K562 (cell line): ENCODE data around the gene VPS35L. TPM values are rescaled to one million over a fixed set of nuclear protein-coding genes. Genes with fewer than 3 reads are reported as not detected.

Experiments used
- ATAC-seq: fragments of 200-7000 bp; cut with Tn5 transposase; 3 replicates; pipeline ENCODE4 v1.9.1; 2020; ENCODE audit warnings: moderate library complexity
- BruUV-seq: library from RNA; stranded (reverse); fragments of 400-500 nt; replicated peaks from 2 replicates; lab custom pipeline; 2021; lab: Mats Ljungman, UMichigan
- CTCF ChIA-PET: fragments of 300-600 bp; formaldehyde crosslinking; extraction: SDS; loops from one replicate; lab custom pipeline; 2021; ENCODE audit warnings: low intra/inter-chr PET ratio; lab: Yijun Ruan, JAX
- POLR2A ChIA-PET: fragments of 300-600, 350-650 bp; sonication (Branson Sonifier 250); formaldehyde crosslinking; extraction: SDS; loops from one replicate; lab custom pipeline; 2021; ENCODE audit warnings: antibody characterized with exemption, inconsistent platforms; lab: Yijun Ruan, JAX
- DNase-seq, 4 experiments: peaks; one replicate each; pipeline versions ENCODE4 v3.0.0 to v3.0.0-alpha.2; 2011 to 2018; ENCODE audit warnings: low spot score in 3 of 4, mixed read lengths in 3 of 4; ENCODE audit errors: extremely low read depth in 1 of 4
- FAIRE-seq: peaks from 2 replicates; lab custom pipeline; 2011; peaks lifted over from hg19 to GRCh38; lab: Jason Lieb, UNC
- H2AFZ ChIP-seq: 2 replicates; pipeline ENCODE4 v1.6.0; 2011; ENCODE audit warnings: low read depth, low read length, control low read depth, inconsistent platforms
- H3K27ac ChIP-seq: fragments of 200-600 bp; 3 replicates; pipeline ENCODE4 v1.8.0; 2011; ENCODE audit warnings: low read depth, mild to moderate bottlenecking, control low read depth, inconsistent platforms, low read length, moderate library complexity, mixed read lengths; ENCODE audit errors: extremely low read depth
- H3K27me3 ChIP-seq, 2 experiments: fragments of 300-600 bp in 1 of 2; 2 replicates in 1 of 2; 3 replicates in 1 of 2; pipeline versions ENCODE4 v1.6.0 to v1.8.0; 2011; ENCODE audit warnings: inconsistent platforms in 2 of 2, low read length in 2 of 2, mild to moderate bottlenecking in 1 of 2, mixed read lengths in 1 of 2, moderate library complexity in 1 of 2; ENCODE audit not compliant: control insufficient read depth in 2 of 2, insufficient read depth in 2 of 2
- H3K36me3 ChIP-seq: fragments of 300-600 bp; 3 replicates; pipeline ENCODE4 v1.8.0; 2011; ENCODE audit warnings: mild to moderate bottlenecking, low read length, inconsistent platforms; ENCODE audit not compliant: control insufficient read depth, insufficient read depth
- H3K4me1 ChIP-seq, 2 experiments: fragments of 200-600 bp in 1 of 2; replicated peaks in 1 of 2; 2 replicates in 1 of 2; 3 replicates in 1 of 2; pipeline versions ENCODE4 v1.5.1 to v1.8.0; 2011; ENCODE audit warnings: inconsistent platforms in 2 of 2, low read length in 2 of 2, mild to moderate bottlenecking in 1 of 2, mixed read lengths in 1 of 2, moderate library complexity in 1 of 2; ENCODE audit not compliant: control insufficient read depth in 2 of 2, insufficient read depth in 2 of 2
- H3K4me2 ChIP-seq: 2 replicates; pipeline ENCODE4 v1.6.1; 2011; ENCODE audit warnings: low read length, control low read depth, inconsistent platforms, mixed read lengths; ENCODE audit not compliant: insufficient read depth
- H3K4me3 ChIP-seq: fragments of 200-600 bp; sonication (generic), shearing (Covaris generic); 2 replicates; pipeline ENCODE4 v1.5.1; 2016; ENCODE audit warnings: control low read depth, inconsistent platforms
- H3K79me2 ChIP-seq: fragments of 200-600 bp; 3 replicates; pipeline ENCODE4 v1.8.0; 2011; ENCODE audit warnings: low read length, inconsistent platforms; ENCODE audit not compliant: control insufficient read depth, insufficient read depth
- H3K9ac ChIP-seq, 2 experiments: 2 replicates each; pipeline versions ENCODE4 v1.6.0 to v1.6.1; 2011; ENCODE audit warnings: low read depth in 2 of 2, low read length in 2 of 2, control low read depth in 1 of 2, inconsistent platforms in 1 of 2, mild to moderate bottlenecking in 1 of 2, mixed read lengths in 1 of 2; ENCODE audit not compliant: insufficient read depth in 1 of 2
- H3K9me1 ChIP-seq: one replicate; pipeline ENCODE4 v1.6.0; 2011; ENCODE audit warnings: inconsistent platforms, mild to moderate bottlenecking, low read length, moderate library complexity; ENCODE audit not compliant: control insufficient read depth, insufficient read depth
- H3K9me3 ChIP-seq: replicated peaks from 2 replicates; pipeline ENCODE4 v1.5.1; 2011; ENCODE audit warnings: low read depth, low read length, inconsistent platforms; ENCODE audit not compliant: control insufficient read depth, insufficient read depth
- H4K20me1 ChIP-seq: replicated peaks from 2 replicates; pipeline ENCODE4 v1.6.1; 2011; ENCODE audit warnings: low read length, inconsistent platforms, mixed read lengths; ENCODE audit not compliant: control insufficient read depth, insufficient read depth
- ELF4 ChIP-seq: fragments of 450-650 bp; formaldehyde crosslinking; IDR thresholded peaks from 2 replicates; pipeline ENCODE4 v1.4.0; 2022; ENCODE audit warnings: missing genetic modification characterization
- HMG20A ChIP-seq: fragments of 450-650 bp; formaldehyde crosslinking; conservative IDR thresholded peaks from 2 replicates; pipeline ENCODE4 v1.4.0; 2020; ENCODE audit warnings: mild to moderate bottlenecking, mixed read lengths
- OTX1 ChIP-seq: fragments of 450-650 bp; formaldehyde crosslinking; IDR thresholded peaks from 2 replicates; pipeline ENCODE4 v1.4.0; 2022; ENCODE audit warnings: mild to moderate bottlenecking
- POLR2AphosphoS2 ChIP-seq: IDR thresholded peaks from 2 replicates; pipeline ENCODE4 v1.6.1; 2012; ENCODE audit warnings: low read length, improper control_type of control experiment
- RBM39 ChIP-seq: fragments of 200-400 bp; formaldehyde crosslinking; optimal IDR thresholded peaks from 2 replicates; pipeline ENCODE3; 2018; ENCODE audit warnings: low read depth, low read length
- SOX6 ChIP-seq: fragments of 450-650 bp; IDR thresholded peaks from 2 replicates; pipeline ENCODE4 v1.6.1; 2014; ENCODE audit warnings: mild to moderate bottlenecking
- TAF1 ChIP-seq: IDR thresholded peaks from 2 replicates; pipeline ENCODE4 v1.6.1; 2011; ENCODE audit warnings: mild to moderate bottlenecking, low read length, moderate library complexity; ENCODE audit not compliant: insufficient read depth, control insufficient read depth, severe bottlenecking; ENCODE audit errors: extremely low read depth
- ZNF134 ChIP-seq: fragments of 250-450 bp; sonication (Bioruptor Pico); conservative IDR thresholded peaks from 2 replicates; pipeline ENCODE4 v1.4.0; 2020
- ZNF41 ChIP-seq: fragments of 250-450 bp; sonication (Bioruptor Pico); conservative IDR thresholded peaks from 2 replicates; pipeline ENCODE4 v1.4.0; 2020; ENCODE audit warnings: mild to moderate bottlenecking
- ZNF445 ChIP-seq: fragments of 250-450 bp; sonication (Bioruptor Pico); IDR thresholded peaks from 2 replicates; pipeline ENCODE4 v1.4.0; 2020; ENCODE audit warnings: low read depth, mild to moderate bottlenecking, moderate library complexity
- WGBS: fragments of 100-300 bp; shearing (Covaris generic); methylation state at CpG from one replicate; pipeline ENCODE4 v1.1.6; 2016; ENCODE audit warnings: low coverage, mixed read lengths; ENCODE audit not compliant: insufficient coverage; ENCODE audit errors: missing lambda C conversion rate; 5-methylcytosine and 5-hydroxymethylcytosine counted together
- in situ Hi-C: fragments of 300-500 bp; cut with MboI; formaldehyde crosslinking; loops from 4 replicates; pipeline ENCODE4 v1.15.0; 2018; ENCODE audit warnings: inconsistent platforms, mixed read lengths
- intact Hi-C: fragments of 100-400 bp; cut with micrococcal nuclease; formaldehyde crosslinking; loops from 2 replicates; pipeline ENCODE4 v1.14.2; 2022
- polyA plus RNA-seq, 8 experiments: library from polyadenylated mRNA; depleted of rRNA in 4 of 8; stranded (reverse) in 5 of 8; unstranded in 3 of 8; fragments of >200 nt; fragmentation: Nextera tagmentation in 2 of 8; fragmentation: Illumina TruSeq in 1 of 8; extraction: Ambion mirVana in 2 of 8; extraction: Trizol in 1 of 8; gene quantifications; 2 replicates each; pipeline versions ENCODE4 v1.2.1 to v1.2.3, GENCODE V29; 2011 to 2014; ENCODE audit warnings: inconsistent platforms in 1 of 8, missing spikeins in 1 of 8
- total RNA-seq, 7 experiments: library from RNA; depleted of rRNA in 6 of 7; stranded (reverse); fragments of >200 nt in 6 of 7; fragmentation: Illumina TruSeq in 2 of 7; extraction: Trizol in 2 of 7; gene quantifications; 2 replicates each; pipeline versions ENCODE4 v1.2.1 to v1.2.3, GENCODE V29; 2011 to 2021; ENCODE audit warnings: low replicate concordance in 1 of 7
- TF ChIP-seq, protein P1 (sequence below): fragments of 450-650 bp; formaldehyde crosslinking; IDR thresholded peaks from 2 replicates; pipeline ENCODE4 v1.4.0; 2020; ENCODE audit warnings: mild to moderate bottlenecking, moderate library complexity
- TF ChIP-seq, protein P2 (sequence below): fragments of 450-650 bp; IDR thresholded peaks from 2 replicates; pipeline ENCODE4 v1.7.0; 2016; ENCODE audit warnings: borderline replicate concordance

The VPS35L gene
- total and polyA plus RNA-seq, 9 of the 15 experiments (the other 6 are each of a cell fraction or from before 2014, with no cell fraction given) = 10.2 to 30.4 (median 20.1) TPM

DNA sequence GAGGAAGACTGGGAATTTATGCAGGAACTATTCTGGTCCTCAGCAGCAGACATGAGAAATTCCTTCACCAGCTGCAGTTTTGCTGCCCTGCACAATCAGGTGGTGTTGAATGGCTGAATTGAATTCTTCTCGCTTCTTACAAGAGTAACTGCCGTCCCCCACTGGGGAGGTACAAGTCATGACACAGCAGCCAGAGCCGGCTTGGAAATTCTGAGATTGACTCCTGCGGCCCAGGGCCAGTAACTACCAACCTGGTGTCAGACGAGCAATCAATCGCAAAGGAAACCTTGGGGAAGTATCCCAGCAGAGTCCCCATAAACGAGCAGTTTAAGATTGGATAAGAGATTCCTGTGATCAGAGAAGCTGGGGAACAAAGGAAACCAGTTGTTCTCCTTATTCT lies 131.8 kb downstream of the VPS35L start:
- no peaks in the 10 kb centered on the region for H3K9me1 ChIP-seq
- in situ Hi-C loops (no loop called here), intact Hi-C loops (no loop called here)
- ATAC-seq (no peak), DNase-seq (no peak), FAIRE-seq (no peak)
- H3K4me2 ChIP-seq = no peak overlapping the region
- H3K4me1 ChIP-seq = no peaks in the 10 kb centered on the region
- POLR2A ChIA-PET = interaction anchor here (0.7 kb wide), 1 partner anchor 330 kb away, joined by 4 read pairs; no protein-coding TSS in a partner anchor
- H3K9ac ChIP-seq = no peak overlapping the region
- no peaks in the 10 kb centered on the region for H3K9me3 ChIP-seq
- no peaks in the 10 kb centered on the region for H3K79me2 ChIP-seq
- H3K4me3 ChIP-seq = no peak overlapping the region
- no TSS peak for BruUV-seq
- TF ChIP-seq RBM39 (no peak), ELF4 (CRISPR knock-in tag) (no peak), TAF1 (no peak), ZNF41 (CRISPR knock-in tag) (no peak), SOX6 (no peak), POLR2AphosphoS2 (no peak), HMG20A (no peak), ZNF445 (CRISPR knock-in tag) (no peak), ZNF134 (CRISPR knock-in tag) (no peak), OTX1 (no peak)
- TF ChIP-seq, protein P1, sequence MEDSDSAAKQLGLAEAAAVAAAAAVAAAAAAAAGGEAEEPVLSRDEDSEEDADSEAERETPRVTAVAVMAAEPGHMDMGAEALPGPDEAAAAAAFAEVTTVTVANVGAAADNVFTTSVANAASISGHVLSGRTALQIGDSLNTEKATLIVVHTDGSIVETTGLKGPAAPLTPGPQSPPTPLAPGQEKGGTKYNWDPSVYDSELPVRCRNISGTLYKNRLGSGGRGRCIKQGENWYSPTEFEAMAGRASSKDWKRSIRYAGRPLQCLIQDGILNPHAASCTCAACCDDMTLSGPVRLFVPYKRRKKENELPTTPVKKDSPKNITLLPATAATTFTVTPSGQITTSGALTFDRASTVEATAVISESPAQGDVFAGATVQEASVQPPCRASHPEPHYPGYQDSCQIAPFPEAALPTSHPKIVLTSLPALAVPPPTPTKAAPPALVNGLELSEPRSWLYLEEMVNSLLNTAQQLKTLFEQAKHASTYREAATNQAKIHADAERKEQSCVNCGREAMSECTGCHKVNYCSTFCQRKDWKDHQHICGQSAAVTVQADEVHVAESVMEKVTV (CRISPR knock-in tag) = no peak
- TF ChIP-seq, protein P2, sequence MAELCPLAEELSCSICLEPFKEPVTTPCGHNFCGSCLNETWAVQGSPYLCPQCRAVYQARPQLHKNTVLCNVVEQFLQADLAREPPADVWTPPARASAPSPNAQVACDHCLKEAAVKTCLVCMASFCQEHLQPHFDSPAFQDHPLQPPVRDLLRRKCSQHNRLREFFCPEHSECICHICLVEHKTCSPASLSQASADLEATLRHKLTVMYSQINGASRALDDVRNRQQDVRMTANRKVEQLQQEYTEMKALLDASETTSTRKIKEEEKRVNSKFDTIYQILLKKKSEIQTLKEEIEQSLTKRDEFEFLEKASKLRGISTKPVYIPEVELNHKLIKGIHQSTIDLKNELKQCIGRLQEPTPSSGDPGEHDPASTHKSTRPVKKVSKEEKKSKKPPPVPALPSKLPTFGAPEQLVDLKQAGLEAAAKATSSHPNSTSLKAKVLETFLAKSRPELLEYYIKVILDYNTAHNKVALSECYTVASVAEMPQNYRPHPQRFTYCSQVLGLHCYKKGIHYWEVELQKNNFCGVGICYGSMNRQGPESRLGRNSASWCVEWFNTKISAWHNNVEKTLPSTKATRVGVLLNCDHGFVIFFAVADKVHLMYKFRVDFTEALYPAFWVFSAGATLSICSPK = no peak
- H2AFZ ChIP-seq = no peak overlapping the region
- CTCF ChIA-PET = no interaction called here
- no peaks in the 10 kb centered on the region; the same call in 1 of the 2 replicates for H4K20me1 ChIP-seq
- WGBS = 64% methylated on average over 7 of the region's 7 CpGs
- no peak overlapping the region for H3K27ac ChIP-seq
- H3K27me3 ChIP-seq = no peaks in the 10 kb centered on the region
- peaks cover 6% of the 10 kb centered on the region; the same call in 2 of the 3 replicates for H3K36me3 ChIP-seq
